Activated CD4-positive, alpha-beta T cell treated with anti-CD3 and anti-CD28 coated beads, Interleukin-2, amount 50 U/mL, for 1 hour (primary cell): ENCODE results near the gene SMTNL2.
A peak's percentile ranks its signal among the peaks of the same experiment; 100 is the strongest.

Experiments
- DNase-seq: peaks from one replicate; pipeline ENCODE4 v3.0.0-alpha.2; 2020

The SMTNL2 gene

GRCh38 chr17:4545217-4545951 lies 38.9 kb upstream of the SMTNL2 start:
- DNase-seq = no peak

GRCh38 chr17:4547118-4547906 lies 37.0 kb upstream of the SMTNL2 start:
- no peak for DNase-seq

GRCh38 chr17:4548061-4548461 lies 36.3 kb upstream of the SMTNL2 start:
- DNase-seq = no peak

- DNase-seq = no peak
Measured at GRCh38 chr17:4548721-4549531, 35.4 kb upstream of the SMTNL2 start.

GRCh38 chr17:4549781-4550533 lies 34.4 kb upstream of the SMTNL2 start:
- DNase-seq = no peak

GRCh38 chr17:4550534-4551039 lies 33.7 kb upstream of the SMTNL2 start:
- no peak for DNase-seq

- no peak for DNase-seq
Measured at GRCh38 chr17:4551141-4551540, 33.2 kb upstream of the SMTNL2 start.

GRCh38 chr17:4551796-4552525 lies 32.4 kb upstream of the SMTNL2 start:
- no peak for DNase-seq

GRCh38 chr17:4553669-4554068 lies 30.7 kb upstream of the SMTNL2 start:
- DNase-seq = no peak

GRCh38 chr17:4554441-4554996 lies 29.8 kb upstream of the SMTNL2 start:
- DNase-seq = no peak

- DNase-seq = peak; percentile 97
Measured at GRCh38 chr17:4554997-4555799, 29.1 kb upstream of the SMTNL2 start, which contains the start of gene MYBBP1A. MYBBP1A (minus strand) TSS chr17:4555384; CDS start chr17:4555324, 60 bp downstream.

GRCh38 chr17:4555873-4556759 lies 28.2 kb upstream of the SMTNL2 start:
- no peak for DNase-seq

GRCh38 chr17:4556996-4557395 lies 27.3 kb upstream of the SMTNL2 start:
- DNase-seq = no peak

- DNase-seq = no peak
Measured at GRCh38 chr17:4557626-4558346, 26.5 kb upstream of the SMTNL2 start.

GRCh38 chr17:4558347-4558971 lies 25.9 kb upstream of the SMTNL2 start:
- no peak for DNase-seq

GRCh38 chr17:4559139-4559791 lies 25.1 kb upstream of the SMTNL2 start:
- no peak for DNase-seq

GRCh38 chr17:4559966-4560365 lies 24.4 kb upstream of the SMTNL2 start:
- DNase-seq = no peak

GRCh38 chr17:4560421-4560820 lies 23.9 kb upstream of the SMTNL2 start, which contains the start of gene GGT6:
GGT6 (minus strand) TSS chr17:4560577; CDS start chr17:4560521, 56 bp downstream.
- no peak for DNase-seq
